K562 (cell line): ENCODE measurements around the gene CSF2. TPM values are rescaled to one million over a fixed set of nuclear protein-coding genes. Genes with fewer than 3 reads are reported as not detected.

ENCODE experiments used
- ATAC-seq: fragments of 200-7000 bp; cut with Tn5 transposase; 3 replicates; pipeline ENCODE4 v1.9.1; 2020; ENCODE audit warnings: moderate library complexity
- BruUV-seq: library from RNA; stranded (reverse); fragments of 400-500 nt; replicated peaks from 2 replicates; lab custom pipeline; 2021; lab: Mats Ljungman, UMichigan
- CTCF ChIA-PET: fragments of 300-600 bp; formaldehyde crosslinking; extraction: SDS; loops from one replicate; lab custom pipeline; 2021; ENCODE audit warnings: low intra/inter-chr PET ratio; lab: Yijun Ruan, JAX
- POLR2A ChIA-PET: fragments of 300-600, 350-650 bp; sonication (Branson Sonifier 250); formaldehyde crosslinking; extraction: SDS; loops from one replicate; lab custom pipeline; 2021; ENCODE audit warnings: antibody characterized with exemption, inconsistent platforms; lab: Yijun Ruan, JAX
- DNase-seq, 4 experiments: peaks; one replicate each; pipeline versions ENCODE4 v3.0.0 to v3.0.0-alpha.2; 2011 to 2018; ENCODE audit warnings: low spot score in 3 of 4, mixed read lengths in 3 of 4; ENCODE audit errors: extremely low read depth in 1 of 4
- FAIRE-seq: peaks from 2 replicates; lab custom pipeline; 2011; peaks lifted over from hg19 to GRCh38; lab: Jason Lieb, UNC
- H2AFZ ChIP-seq: 2 replicates; pipeline ENCODE4 v1.6.0; 2011; ENCODE audit warnings: low read depth, low read length, control low read depth, inconsistent platforms
- H3K27ac ChIP-seq: fragments of 200-600 bp; 3 replicates; pipeline ENCODE4 v1.8.0; 2011; ENCODE audit warnings: low read depth, mild to moderate bottlenecking, control low read depth, inconsistent platforms, low read length, moderate library complexity, mixed read lengths; ENCODE audit errors: extremely low read depth
- H3K27me3 ChIP-seq, 2 experiments: fragments of 300-600 bp in 1 of 2; 2 replicates in 1 of 2; 3 replicates in 1 of 2; pipeline versions ENCODE4 v1.6.0 to v1.8.0; 2011; ENCODE audit warnings: inconsistent platforms in 2 of 2, low read length in 2 of 2, mild to moderate bottlenecking in 1 of 2, mixed read lengths in 1 of 2, moderate library complexity in 1 of 2; ENCODE audit not compliant: control insufficient read depth in 2 of 2, insufficient read depth in 2 of 2
- H3K36me3 ChIP-seq: fragments of 300-600 bp; 3 replicates; pipeline ENCODE4 v1.8.0; 2011; ENCODE audit warnings: mild to moderate bottlenecking, low read length, inconsistent platforms; ENCODE audit not compliant: control insufficient read depth, insufficient read depth
- H3K4me1 ChIP-seq, 2 experiments: fragments of 200-600 bp in 1 of 2; replicated peaks in 1 of 2; 2 replicates in 1 of 2; 3 replicates in 1 of 2; pipeline versions ENCODE4 v1.5.1 to v1.8.0; 2011; ENCODE audit warnings: inconsistent platforms in 2 of 2, low read length in 2 of 2, mild to moderate bottlenecking in 1 of 2, mixed read lengths in 1 of 2, moderate library complexity in 1 of 2; ENCODE audit not compliant: control insufficient read depth in 2 of 2, insufficient read depth in 2 of 2
- H3K4me2 ChIP-seq: 2 replicates; pipeline ENCODE4 v1.6.1; 2011; ENCODE audit warnings: low read length, control low read depth, inconsistent platforms, mixed read lengths; ENCODE audit not compliant: insufficient read depth
- H3K4me3 ChIP-seq: fragments of 200-600 bp; sonication (generic), shearing (Covaris generic); 2 replicates; pipeline ENCODE4 v1.5.1; 2016; ENCODE audit warnings: control low read depth, inconsistent platforms
- H3K79me2 ChIP-seq: fragments of 200-600 bp; 3 replicates; pipeline ENCODE4 v1.8.0; 2011; ENCODE audit warnings: low read length, inconsistent platforms; ENCODE audit not compliant: control insufficient read depth, insufficient read depth
- H3K9ac ChIP-seq, 2 experiments: 2 replicates each; pipeline versions ENCODE4 v1.6.0 to v1.6.1; 2011; ENCODE audit warnings: low read depth in 2 of 2, low read length in 2 of 2, control low read depth in 1 of 2, inconsistent platforms in 1 of 2, mild to moderate bottlenecking in 1 of 2, mixed read lengths in 1 of 2; ENCODE audit not compliant: insufficient read depth in 1 of 2
- H3K9me1 ChIP-seq: one replicate; pipeline ENCODE4 v1.6.0; 2011; ENCODE audit warnings: inconsistent platforms, mild to moderate bottlenecking, low read length, moderate library complexity; ENCODE audit not compliant: control insufficient read depth, insufficient read depth
- H3K9me3 ChIP-seq: replicated peaks from 2 replicates; pipeline ENCODE4 v1.5.1; 2011; ENCODE audit warnings: low read depth, low read length, inconsistent platforms; ENCODE audit not compliant: control insufficient read depth, insufficient read depth
- H4K20me1 ChIP-seq: replicated peaks from 2 replicates; pipeline ENCODE4 v1.6.1; 2011; ENCODE audit warnings: low read length, inconsistent platforms, mixed read lengths; ENCODE audit not compliant: control insufficient read depth, insufficient read depth
- CBFA2T3 ChIP-seq: fragments of 450-650 bp; IDR thresholded peaks from 2 replicates; pipeline ENCODE4 v1.6.1; 2017
- CTBP1 ChIP-seq: fragments of 450-650 bp; IDR thresholded peaks from 2 replicates; pipeline ENCODE4 v1.6.1; 2016; ENCODE audit warnings: borderline replicate concordance
- ZNF311 ChIP-seq: fragments of 250-450 bp; sonication (Bioruptor Pico); IDR thresholded peaks from 2 replicates; pipeline ENCODE4 v1.4.0; 2020; ENCODE audit warnings: mild to moderate bottlenecking, moderate library complexity
- ZNF780A ChIP-seq: fragments of 250-450 bp; sonication (Bioruptor Pico); IDR thresholded peaks from 2 replicates; pipeline ENCODE4 v1.5.0; 2021; ENCODE audit warnings: mild to moderate bottlenecking
- WGBS: fragments of 100-300 bp; shearing (Covaris generic); methylation state at CpG from one replicate; pipeline ENCODE4 v1.1.6; 2016; ENCODE audit warnings: low coverage, mixed read lengths; ENCODE audit not compliant: insufficient coverage; ENCODE audit errors: missing lambda C conversion rate; 5-methylcytosine and 5-hydroxymethylcytosine counted together
- in situ Hi-C: fragments of 300-500 bp; cut with MboI; formaldehyde crosslinking; loops from 4 replicates; pipeline ENCODE4 v1.15.0; 2018; ENCODE audit warnings: inconsistent platforms, mixed read lengths
- intact Hi-C: fragments of 100-400 bp; cut with micrococcal nuclease; formaldehyde crosslinking; loops from 2 replicates; pipeline ENCODE4 v1.14.2; 2022
- polyA plus RNA-seq, 8 experiments: library from polyadenylated mRNA; depleted of rRNA in 4 of 8; stranded (reverse) in 5 of 8; unstranded in 3 of 8; fragments of >200 nt; fragmentation: Nextera tagmentation in 2 of 8; fragmentation: Illumina TruSeq in 1 of 8; extraction: Ambion mirVana in 2 of 8; extraction: Trizol in 1 of 8; gene quantifications; 2 replicates each; pipeline versions ENCODE4 v1.2.1 to v1.2.3, GENCODE V29; 2011 to 2014; ENCODE audit warnings: inconsistent platforms in 1 of 8, missing spikeins in 1 of 8
- total RNA-seq, 7 experiments: library from RNA; depleted of rRNA in 6 of 7; stranded (reverse); fragments of >200 nt in 6 of 7; fragmentation: Illumina TruSeq in 2 of 7; extraction: Trizol in 2 of 7; gene quantifications; 2 replicates each; pipeline versions ENCODE4 v1.2.1 to v1.2.3, GENCODE V29; 2011 to 2021; ENCODE audit warnings: low replicate concordance in 1 of 7
- TF ChIP-seq, protein P1 (sequence below): IDR thresholded peaks from 2 replicates; pipeline ENCODE4 v1.6.1; 2016; ENCODE audit warnings: missing genetic modification characterization, missing compliant biosample characterization
- TF ChIP-seq, protein P2 (sequence below): fragments of 450-650 bp; IDR thresholded peaks from 2 replicates; pipeline ENCODE4 v1.6.1; 2016; ENCODE audit warnings: borderline replicate concordance

The CSF2 gene
- total and polyA plus RNA-seq, 9 of the 15 experiments (the other 6 are each of a cell fraction or from before 2014, with no cell fraction given): 0.25 to 0.29 TPM; not detected in 7

- H3K9ac ChIP-seq: no peak overlapping the region
- H2AFZ ChIP-seq: no peak overlapping the region
- H3K4me2 ChIP-seq: no peak overlapping the region
- H3K27me3 ChIP-seq: peaks cover 9 to 19% of the 10 kb centered on the region in 2 experiments; a peak in 4 of 5 replicates
- intact Hi-C loops: no loop called here
- CTCF ChIA-PET: no interaction called here
- no TSS peak for BruUV-seq
- ATAC-seq (no peak), DNase-seq (no peak), FAIRE-seq (no peak)
- H3K27ac ChIP-seq: no peak overlapping the region
- H3K4me1 ChIP-seq: no peaks in the 10 kb centered on the region
- no peaks in the 10 kb centered on the region for H3K36me3 ChIP-seq
- no peaks in the 10 kb centered on the region for H3K9me3 ChIP-seq
- 0% methylated on average over 4 of the region's 4 CpGs for whole genome bisulfite sequencing
- H3K79me2 ChIP-seq: no peaks in the 10 kb centered on the region
- no peaks in the 10 kb centered on the region for H3K9me1 ChIP-seq
- POLR2A ChIA-PET: interaction anchor here (0.6 kb wide), 1 partner anchor 13 kb away, joined by 3 read pairs; no protein-coding TSS in a partner anchor
- TF ChIP-seq ZNF780A (CRISPR knock-in tag) (no peak), CBFA2T3 (peak; percentile 19; the same call in 1 of the 2 replicates), ZNF311 (CRISPR knock-in tag) (no peak), CTBP1 (no peak)
- TF ChIP-seq, protein P1, sequence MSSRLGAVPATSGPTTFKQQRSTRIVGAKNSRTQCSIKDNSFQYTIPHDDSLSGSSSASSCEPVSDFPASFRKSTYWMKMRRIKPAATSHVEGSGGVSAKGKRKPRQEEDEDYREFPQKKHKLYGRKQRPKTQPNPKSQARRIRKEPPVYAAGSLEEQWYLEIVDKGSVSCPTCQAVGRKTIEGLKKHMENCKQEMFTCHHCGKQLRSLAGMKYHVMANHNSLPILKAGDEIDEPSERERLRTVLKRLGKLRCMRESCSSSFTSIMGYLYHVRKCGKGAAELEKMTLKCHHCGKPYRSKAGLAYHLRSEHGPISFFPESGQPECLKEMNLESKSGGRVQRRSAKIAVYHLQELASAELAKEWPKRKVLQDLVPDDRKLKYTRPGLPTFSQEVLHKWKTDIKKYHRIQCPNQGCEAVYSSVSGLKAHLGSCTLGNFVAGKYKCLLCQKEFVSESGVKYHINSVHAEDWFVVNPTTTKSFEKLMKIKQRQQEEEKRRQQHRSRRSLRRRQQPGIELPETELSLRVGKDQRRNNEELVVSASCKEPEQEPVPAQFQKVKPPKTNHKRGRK (tag): 0 out of 2 replicates have a peak, but pooled peaks have one; percentile 16
- TF ChIP-seq, protein P2, sequence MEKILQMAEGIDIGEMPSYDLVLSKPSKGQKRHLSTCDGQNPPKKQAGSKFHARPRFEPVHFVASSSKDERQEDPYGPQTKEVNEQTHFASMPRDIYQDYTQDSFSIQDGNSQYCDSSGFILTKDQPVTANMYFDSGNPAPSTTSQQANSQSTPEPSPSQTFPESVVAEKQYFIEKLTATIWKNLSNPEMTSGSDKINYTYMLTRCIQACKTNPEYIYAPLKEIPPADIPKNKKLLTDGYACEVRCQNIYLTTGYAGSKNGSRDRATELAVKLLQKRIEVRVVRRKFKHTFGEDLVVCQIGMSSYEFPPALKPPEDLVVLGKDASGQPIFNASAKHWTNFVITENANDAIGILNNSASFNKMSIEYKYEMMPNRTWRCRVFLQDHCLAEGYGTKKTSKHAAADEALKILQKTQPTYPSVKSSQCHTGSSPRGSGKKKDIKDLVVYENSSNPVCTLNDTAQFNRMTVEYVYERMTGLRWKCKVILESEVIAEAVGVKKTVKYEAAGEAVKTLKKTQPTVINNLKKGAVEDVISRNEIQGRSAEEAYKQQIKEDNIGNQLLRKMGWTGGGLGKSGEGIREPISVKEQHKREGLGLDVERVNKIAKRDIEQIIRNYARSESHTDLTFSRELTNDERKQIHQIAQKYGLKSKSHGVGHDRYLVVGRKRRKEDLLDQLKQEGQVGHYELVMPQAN: no peak
- no peak overlapping the region for H3K4me3 ChIP-seq
- no peaks in the 10 kb centered on the region for H4K20me1 ChIP-seq
- in situ Hi-C loops: no loop called here
Measured at GRCh38 chr5:132029609-132030330, 43.8 kb upstream of the CSF2 start.
